GM18511 (cell line): ENCODE data around the gene LMF1.
A peak's percentile ranks its signal among the peaks of the same experiment; 100 is the strongest.
"Not testable (repeated sequence)": the region's sequence is repeated elsewhere in the genome, so short reads cannot be mapped to it uniquely, and the experiment has no call there.

ENCODE experiments used
- ATAC-seq: cut with Tn5 transposase; IDR thresholded peaks from one replicate; pipeline ENCODE4 v1.9.1; 2021; ENCODE audit warnings: mild to moderate bottlenecking, moderate library complexity; ENCODE audit not compliant: unreplicated experiment

Gene LMF1

DNA sequence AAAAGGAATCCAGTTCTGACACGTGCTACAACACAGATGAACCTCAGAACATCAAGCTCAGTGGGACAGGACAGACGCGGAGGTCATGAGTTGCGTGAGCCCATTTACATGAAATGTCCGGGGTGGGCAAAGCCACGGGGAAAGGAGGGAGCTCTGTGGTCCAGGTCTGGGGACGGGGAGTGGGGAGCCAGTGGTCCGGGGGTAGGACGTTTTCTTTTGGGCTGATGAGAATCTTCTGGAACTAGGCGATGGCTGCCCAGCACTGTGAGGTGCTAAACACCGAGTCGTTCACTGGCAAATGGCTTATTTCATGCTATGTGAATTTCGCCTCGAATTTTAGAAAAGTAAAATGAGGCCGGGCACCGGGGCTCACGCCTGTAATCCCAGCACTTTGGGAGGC lies 2.6 kb upstream of the LMF1 start:
- no peak for ATAC-seq

DNA sequence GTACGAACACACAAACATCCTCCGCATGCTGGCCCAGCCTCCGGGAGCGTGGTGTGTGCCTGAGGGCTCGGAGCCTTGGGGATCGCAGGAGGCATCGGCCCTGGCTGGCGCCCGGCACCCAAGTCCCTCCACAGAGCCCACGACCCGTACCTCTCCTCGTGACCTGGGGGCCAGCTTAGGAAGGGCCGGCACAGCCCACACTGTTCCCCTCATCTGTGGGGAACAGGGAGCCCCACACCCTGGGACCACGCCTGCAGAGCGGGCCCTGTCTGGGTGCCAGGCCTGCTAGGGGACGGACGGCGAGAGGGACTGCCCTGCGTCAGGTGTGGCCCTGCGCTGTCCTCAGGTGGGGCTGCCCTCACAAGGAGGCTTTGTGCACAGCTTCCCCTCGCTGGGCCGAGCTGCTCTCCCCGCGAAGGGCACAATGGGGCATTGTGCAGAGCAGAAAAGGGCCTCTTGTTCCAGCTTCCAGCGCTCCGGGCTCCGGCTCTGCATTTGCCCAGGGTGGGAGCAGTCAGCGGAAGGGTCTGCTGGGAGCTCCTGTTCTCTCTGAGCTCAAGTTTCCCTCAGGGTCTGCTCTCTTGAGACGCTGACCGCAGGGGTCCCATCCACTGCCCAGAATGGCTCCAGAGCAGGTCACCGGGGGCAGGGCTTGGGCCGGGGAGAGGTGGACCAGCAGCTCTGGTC lies 1.7 kb upstream of the LMF1 start:
- ATAC-seq: no peak

GRCh38 chr16:971981-972315 lies 1.2 kb upstream of the LMF1 start:
- ATAC-seq: no peak

DNA sequence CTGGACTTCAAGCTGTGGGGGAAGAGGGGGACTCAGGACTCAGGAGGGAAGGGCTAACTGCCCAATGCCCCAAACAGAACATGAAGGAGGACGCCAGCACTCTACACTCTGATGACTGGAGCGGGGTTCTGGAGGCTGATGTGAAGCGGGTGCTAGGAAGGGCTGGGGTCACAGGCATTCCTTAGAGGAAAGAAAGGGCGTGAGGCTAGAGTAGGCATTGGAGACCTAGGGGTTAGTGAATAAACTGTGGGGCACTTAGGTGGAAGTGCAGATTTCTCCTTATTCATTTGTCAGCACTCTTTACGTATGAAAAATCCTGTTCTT lies 760 bp upstream of the LMF1 start:
- ATAC-seq: no peak

DNA sequence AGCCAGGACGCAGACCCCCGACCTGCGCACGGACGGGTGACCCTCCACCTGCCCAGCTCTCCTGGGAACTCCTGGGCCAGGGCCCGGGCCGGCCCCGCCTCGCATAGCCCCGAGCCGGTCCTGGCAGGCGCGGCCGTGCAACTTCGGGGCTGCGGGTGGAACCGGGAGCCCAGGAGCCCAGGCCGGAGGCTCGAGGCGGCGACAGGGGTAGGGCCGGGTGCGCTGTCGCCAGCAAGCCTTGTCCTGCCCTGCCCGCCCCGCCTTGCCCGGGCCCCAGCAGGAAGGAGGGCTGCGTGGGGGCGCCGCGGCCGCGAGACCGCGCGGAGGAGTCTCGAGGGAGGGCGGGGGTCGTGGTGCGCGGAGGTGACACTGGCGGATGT lies 408 bp downstream of the LMF1 start:
- ATAC-seq: peak; percentile 53

DNA sequence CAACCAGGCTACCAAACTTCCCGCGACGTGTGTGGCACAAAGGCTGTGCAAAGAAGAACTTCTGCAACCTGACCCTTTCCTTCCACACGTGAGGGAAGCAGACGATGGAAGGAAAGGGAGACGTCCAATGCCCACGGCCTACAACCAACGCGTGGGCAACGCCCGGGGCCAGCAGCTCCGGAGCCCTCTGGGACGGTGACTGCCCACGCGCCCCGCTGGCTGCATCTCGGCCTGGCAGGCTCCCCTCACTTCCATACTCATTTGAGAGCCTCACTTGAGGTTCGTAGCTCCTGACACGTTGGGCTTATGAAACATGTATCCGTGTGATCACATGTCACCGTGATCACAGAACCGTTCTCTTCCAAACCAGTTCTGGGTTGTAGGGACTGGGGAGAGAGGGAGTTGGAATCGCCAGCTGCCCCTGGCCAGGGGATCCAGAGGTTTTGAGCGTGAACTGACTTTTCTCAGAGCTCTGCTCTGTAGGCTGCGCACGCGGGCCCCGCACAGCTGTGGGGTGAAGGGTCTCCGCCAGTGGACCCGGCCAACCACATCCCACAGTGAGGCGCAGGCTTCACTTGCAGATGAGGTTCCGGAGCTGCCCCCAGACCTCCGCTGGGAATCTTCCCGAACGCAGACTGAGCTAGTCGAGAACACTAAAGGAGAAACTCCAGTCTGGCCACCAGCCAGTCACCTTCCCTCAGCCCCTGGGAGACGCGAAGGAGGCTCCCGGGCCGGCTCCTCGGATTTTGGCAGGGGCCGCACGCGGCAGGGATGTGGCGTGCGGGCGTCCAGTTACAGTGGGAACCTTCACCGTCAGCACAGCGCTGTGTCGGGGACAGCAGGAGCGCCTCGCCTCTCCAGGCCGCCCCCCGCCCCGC lies 1.0 kb downstream of the LMF1 start:
- ATAC-seq: peak; percentile 17

DNA sequence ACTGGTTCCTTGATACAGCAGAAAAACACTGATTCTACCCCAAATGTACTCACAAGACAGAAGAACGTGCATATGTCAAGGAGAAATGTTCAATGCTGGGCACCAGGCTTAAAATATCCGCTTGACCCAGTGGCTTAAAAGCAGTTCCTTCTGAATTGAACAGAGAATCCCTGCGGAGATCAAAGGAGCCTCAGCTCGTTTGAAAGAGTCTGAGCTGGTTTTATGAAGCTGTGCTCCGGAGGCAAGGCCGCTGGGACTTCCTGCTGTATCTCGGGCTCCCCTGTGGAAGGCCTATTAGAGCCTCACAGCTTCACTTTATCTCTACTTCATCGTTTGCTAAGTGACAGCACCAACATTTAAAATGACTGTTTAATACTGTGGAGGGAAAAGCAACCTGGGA lies 2.2 kb downstream of the LMF1 start:
- ATAC-seq: no peak

DNA sequence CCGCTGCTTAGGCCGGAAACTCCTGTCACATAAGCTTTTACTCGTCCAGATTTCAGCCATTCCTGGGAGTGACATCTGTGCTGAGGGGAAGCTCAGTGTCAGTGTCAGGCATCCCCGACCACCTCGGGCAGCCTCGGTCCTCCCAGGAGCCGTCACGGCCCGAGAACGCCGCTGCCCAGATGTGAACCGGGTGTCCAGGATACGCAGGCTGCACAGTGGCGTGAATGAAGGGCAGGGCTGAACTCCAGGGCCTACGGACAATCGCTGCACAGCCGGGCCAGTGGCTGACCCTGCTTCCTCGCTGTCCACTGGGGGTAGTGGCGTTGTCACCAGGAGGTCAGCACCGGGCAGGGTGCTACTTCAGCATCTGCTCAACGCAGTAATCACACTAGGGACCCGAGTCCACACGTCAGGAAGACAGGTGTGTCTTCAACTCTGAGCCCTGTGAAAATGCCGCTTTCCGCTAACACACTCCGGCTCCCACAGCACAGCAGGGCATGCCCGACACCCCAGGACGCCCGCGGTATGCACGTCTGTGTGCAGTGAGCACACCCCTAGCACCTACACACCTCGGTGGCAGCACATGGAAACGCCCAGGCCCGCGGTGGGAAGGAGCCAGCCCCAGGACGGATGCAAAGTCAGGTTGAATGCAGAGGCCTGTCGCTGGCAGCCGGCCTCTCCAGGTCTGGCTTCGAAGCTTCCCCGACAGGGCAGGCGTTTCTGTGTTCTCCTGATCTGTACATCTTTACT lies 3.1 kb downstream of the LMF1 start:
- ATAC-seq: no peak

DNA sequence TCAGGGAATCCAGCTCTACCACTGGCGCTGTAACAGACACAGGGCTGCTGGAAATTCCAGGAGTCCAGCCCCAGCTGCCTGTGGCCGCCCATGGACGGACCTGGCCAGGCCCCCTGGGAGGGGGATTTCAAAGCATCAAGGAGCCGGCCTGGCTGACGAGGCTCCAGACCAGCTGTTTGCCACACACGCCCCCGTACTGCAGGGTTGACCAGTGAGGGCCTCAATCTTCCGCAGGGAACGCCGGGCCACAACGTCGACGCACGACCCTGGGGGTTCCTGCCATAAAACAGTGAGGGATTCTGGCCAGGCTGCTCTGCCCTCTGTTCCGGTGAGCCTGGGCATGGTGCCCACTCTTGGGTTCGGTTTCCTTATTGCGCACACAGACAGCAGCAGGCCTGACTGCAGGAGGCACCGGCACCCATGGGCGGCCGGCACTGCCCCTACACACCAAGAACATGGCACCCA lies 3.7 kb downstream of the LMF1 start:
- ATAC-seq: no peak

- ATAC-seq: no peak
Observed at GRCh38 chr16:966505-966904, 4.3 kb downstream of the LMF1 start.

- no peak for ATAC-seq
Observed at GRCh38 chr16:966035-966434, 4.7 kb downstream of the LMF1 start.

DNA sequence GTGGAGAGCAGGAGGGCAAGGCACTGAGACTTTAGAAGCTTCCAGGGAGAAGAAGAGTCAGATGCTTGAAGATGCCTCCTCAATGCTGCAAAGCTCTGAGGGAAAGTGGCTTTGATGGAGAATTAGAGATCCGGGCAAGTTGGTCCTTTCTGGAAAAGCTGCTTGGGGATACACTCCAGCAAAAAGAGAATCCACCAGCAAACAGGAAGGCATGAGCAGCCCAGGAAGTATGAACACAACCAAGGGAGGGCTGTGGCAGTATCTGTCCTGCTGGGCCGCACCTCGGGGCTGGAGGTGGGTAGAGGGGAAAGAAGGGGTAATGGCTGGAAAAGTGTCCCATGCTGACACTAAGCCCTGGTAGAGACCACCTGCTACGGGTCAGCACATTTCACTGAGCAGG lies 5.3 kb downstream of the LMF1 start:
- no peak for ATAC-seq

GRCh38 chr16:965036-965395 lies 5.8 kb downstream of the LMF1 start:
- no peak for ATAC-seq

- ATAC-seq: no peak
Observed at GRCh38 chr16:964356-965035, 6.3 kb downstream of the LMF1 start.

DNA sequence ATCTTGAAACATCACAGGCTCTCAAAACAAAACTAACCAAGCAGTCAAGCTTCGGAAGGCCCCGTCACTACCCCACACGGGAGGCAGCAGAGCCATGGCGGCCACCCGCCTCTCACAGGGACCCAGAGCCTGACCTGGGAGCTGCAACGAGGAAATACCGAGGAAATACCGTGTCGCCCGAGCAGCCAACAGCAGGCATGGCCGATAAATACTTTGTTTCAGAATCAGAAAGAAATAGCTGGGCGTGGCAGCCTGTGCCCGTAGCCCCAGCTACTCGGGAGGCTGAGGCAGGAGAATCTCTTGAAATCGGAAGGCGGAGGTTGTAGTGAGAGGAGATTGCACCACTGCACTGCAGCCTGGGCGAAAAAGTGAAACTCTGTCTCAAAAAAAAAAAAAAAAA lies 6.9 kb downstream of the LMF1 start:
- ATAC-seq: no peak

DNA sequence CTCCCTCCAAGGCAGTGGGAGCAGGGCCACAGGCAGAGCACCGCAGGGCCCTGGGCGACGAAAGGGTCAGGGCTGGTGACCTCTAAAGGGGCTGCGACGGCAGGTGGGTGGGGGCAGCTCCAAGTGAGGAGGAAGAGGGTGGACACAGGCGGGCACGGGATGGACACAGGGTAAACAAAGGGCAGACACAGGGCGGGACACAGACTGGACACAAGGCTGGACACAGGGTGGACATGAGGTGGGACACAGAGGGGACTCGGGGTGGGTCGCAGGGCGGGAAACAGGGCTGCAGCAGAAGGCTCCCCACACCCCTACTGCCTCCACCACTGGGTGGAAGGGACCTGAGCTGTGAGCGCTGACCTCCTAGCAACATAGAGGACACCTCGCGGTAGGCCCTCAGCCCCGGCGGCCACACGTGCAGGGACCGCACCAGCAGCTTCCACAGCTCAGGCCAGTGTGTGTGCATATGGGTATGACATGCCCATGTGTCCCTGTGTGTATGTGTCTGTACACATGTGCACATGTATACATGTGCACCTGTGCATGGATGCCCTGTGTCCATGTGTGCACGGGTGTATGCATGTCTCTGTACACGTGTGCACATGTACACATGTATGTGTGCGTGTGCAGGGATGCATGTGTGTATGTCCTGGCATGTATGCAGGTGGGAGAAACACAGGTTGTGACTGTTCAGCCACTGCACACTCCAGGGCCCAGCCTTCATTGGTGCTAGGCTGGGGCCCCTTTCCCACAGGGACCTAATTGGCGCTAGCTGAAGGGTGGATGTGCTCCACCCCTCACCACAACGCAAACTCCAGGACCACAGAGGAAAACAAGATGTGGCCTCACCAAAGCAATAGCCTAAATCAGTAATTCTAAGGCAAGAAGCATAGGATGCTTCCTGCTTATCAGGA lies 7.6 kb downstream of the LMF1 start:
- no peak for ATAC-seq

- ATAC-seq: no peak
Observed at GRCh38 chr16:962366-962765, 8.4 kb downstream of the LMF1 start.

GRCh38 chr16:959232-960040 lies 11.3 kb downstream of the LMF1 start:
- ATAC-seq: no peak

DNA sequence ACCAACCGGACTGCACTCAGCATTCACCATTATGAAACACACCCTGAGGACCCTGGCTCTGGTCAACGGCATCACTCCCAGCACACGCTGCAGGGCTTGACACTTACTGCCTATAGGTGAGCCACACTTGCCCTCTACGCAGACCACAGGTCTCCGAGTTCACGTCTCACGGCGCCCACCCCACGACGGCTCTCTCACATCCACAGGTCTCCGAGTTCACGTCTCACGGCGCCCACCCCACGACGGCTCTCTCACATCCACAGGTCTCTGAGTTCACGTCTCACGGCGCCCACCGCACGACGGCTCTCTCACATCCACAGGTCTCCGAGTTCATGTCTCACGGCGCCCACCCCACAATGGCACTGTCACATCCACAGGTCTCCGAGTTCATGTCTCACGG lies 15.0 kb downstream of the LMF1 start:
- not testable (repeated sequence) for ATAC-seq

GRCh38 chr16:953818-954217 lies 17.0 kb downstream of the LMF1 start:
- ATAC-seq: not testable (repeated sequence)
